IMR-90 (cell line): ENCODE data around the gene OR1D5. TPM values are rescaled to one million over a fixed set of nuclear protein-coding genes. Genes with fewer than 3 reads are reported as not detected.

Source experiments
- ATAC-seq: fragments of 200-7000 bp; cut with Tn5 transposase; 2 replicates; pipeline ENCODE4 v1.9.1; 2020; ENCODE audit warnings: low read depth, mild to moderate bottlenecking, moderate library complexity
- BruUV-seq: library from RNA; stranded (reverse); fragments of 400-500 nt; replicated peaks from 2 replicates; lab custom pipeline; 2021; lab: Mats Ljungman, UMichigan
- CTCF ChIA-PET: fragments of 300-600 bp; formaldehyde crosslinking; extraction: SDS; loops from one replicate; lab custom pipeline; 2021; ENCODE audit warnings: antibody characterized with exemption; lab: Yijun Ruan, JAX
- POLR2A ChIA-PET: fragments of 300-600 bp; sonication (Branson Sonifier 250); formaldehyde crosslinking; loops from one replicate; lab custom pipeline; 2022; ENCODE audit warnings: antibody characterized with exemption; ENCODE audit not compliant: unreplicated experiment; lab: Charles Lee
- DNase-seq: peaks from one replicate; pipeline ENCODE4 v3.0.0; 2013
- H2AFZ ChIP-seq: replicated peaks from 2 replicates; pipeline ENCODE3; 2013; ENCODE audit warnings: low read length, mild to moderate bottlenecking; ENCODE audit not compliant: poor library complexity
- H2AK5ac ChIP-seq: 2 replicates; pipeline ENCODE4 v1.6.1; 2013; ENCODE audit warnings: low read depth, low read length, inconsistent platforms
- H2AK9ac ChIP-seq: replicated peaks from 2 replicates; pipeline ENCODE3; 2013; ENCODE audit warnings: mild to moderate bottlenecking, low read depth, low read length, moderate library complexity; ENCODE audit not compliant: poor library complexity
- H2BK120ac ChIP-seq: 2 replicates; pipeline ENCODE4 v1.6.1; 2013; ENCODE audit warnings: low read depth, low read length, inconsistent platforms
- H2BK15ac ChIP-seq: 3 replicates; pipeline ENCODE4 v1.6.1; 2013; ENCODE audit warnings: low read depth, low read length, inconsistent platforms
- H2BK20ac ChIP-seq: 2 replicates; pipeline ENCODE4 v1.6.1; 2013; ENCODE audit warnings: low read depth, mild to moderate bottlenecking, inconsistent platforms, low read length, moderate library complexity
- H2BK5ac ChIP-seq: 2 replicates; pipeline ENCODE4 v1.6.1; 2013; ENCODE audit warnings: mild to moderate bottlenecking, low read depth, low read length, inconsistent platforms; ENCODE audit not compliant: poor library complexity, severe bottlenecking
- H3K14ac ChIP-seq: replicated peaks from 2 replicates; pipeline ENCODE4 v1.6.1; 2013; ENCODE audit warnings: low read depth, low read length, inconsistent platforms
- H3K18ac ChIP-seq: 2 replicates; pipeline ENCODE4 v1.6.1; 2013; ENCODE audit warnings: low read depth, low read length, control low read depth
- H3K23ac ChIP-seq: 2 replicates; pipeline ENCODE4 v1.6.1; 2013; ENCODE audit warnings: low read depth, low read length, inconsistent platforms
- H3K27ac ChIP-seq: 2 replicates; pipeline ENCODE4 v1.5.1; 2013; ENCODE audit warnings: mild to moderate bottlenecking, control low read depth, low read length; ENCODE audit not compliant: insufficient read depth
- H3K27me3 ChIP-seq: 2 replicates; pipeline ENCODE4 v1.6.1; 2013; ENCODE audit warnings: low read length; ENCODE audit not compliant: control insufficient read depth, insufficient read depth
- H3K36me3 ChIP-seq: 2 replicates; pipeline ENCODE4 v1.6.1; 2013; ENCODE audit warnings: low read length, mixed read lengths; ENCODE audit not compliant: control insufficient read depth, insufficient read depth
- H3K4ac ChIP-seq: 2 replicates; pipeline ENCODE4 v1.6.1; 2013; ENCODE audit warnings: low read depth, low read length, inconsistent platforms
- H3K4me1 ChIP-seq: 2 replicates; pipeline ENCODE4 v1.6.1; 2013; ENCODE audit warnings: low read length, mixed read lengths; ENCODE audit not compliant: control insufficient read depth, insufficient read depth
- H3K4me2 ChIP-seq: 2 replicates; pipeline ENCODE4 v1.6.1; 2013; ENCODE audit warnings: low read depth, mild to moderate bottlenecking, control low read depth, low read length, moderate library complexity
- H3K4me3 ChIP-seq: 2 replicates; pipeline ENCODE4 v1.5.1; 2013; ENCODE audit warnings: low read depth, mild to moderate bottlenecking, control low read depth, low read length, moderate library complexity; ENCODE audit not compliant: insufficient read depth
- H3K56ac ChIP-seq: 2 replicates; pipeline ENCODE4 v1.6.1; 2013; ENCODE audit warnings: low read length, inconsistent platforms; ENCODE audit not compliant: insufficient read depth; ENCODE audit errors: extremely low read depth
- H3K79me1 ChIP-seq, 2 experiments: 2 replicates each; pipeline ENCODE4 v1.6.1; 2013; ENCODE audit warnings: low read length in 2 of 2, inconsistent platforms in 1 of 2, low read depth in 1 of 2
- H3K9ac ChIP-seq: 2 replicates; pipeline ENCODE4 v1.6.1; 2013; ENCODE audit warnings: low read depth, low read length, control low read depth
- H3K9me1 ChIP-seq: 2 replicates; pipeline ENCODE4 v1.6.1; 2013; ENCODE audit warnings: low read length, inconsistent platforms; ENCODE audit not compliant: insufficient read depth
- H3K9me3 ChIP-seq: 2 replicates; pipeline ENCODE4 v1.6.1; 2013; ENCODE audit warnings: low read length; ENCODE audit not compliant: control insufficient read depth, insufficient read depth
- H4K20me1 ChIP-seq: 2 replicates; pipeline ENCODE4 v1.6.1; 2013; ENCODE audit warnings: low read length, inconsistent platforms; ENCODE audit not compliant: insufficient read depth
- H4K5ac ChIP-seq: 2 replicates; pipeline ENCODE4 v1.6.1; 2013; ENCODE audit warnings: mild to moderate bottlenecking, low read depth, low read length, control low read depth
- H4K8ac ChIP-seq, 2 experiments: 2 replicates each; pipeline ENCODE4 v1.6.1; 2013; ENCODE audit warnings: low read depth in 2 of 2, low read length in 2 of 2, control low read depth in 1 of 2, inconsistent platforms in 1 of 2
- H4K91ac ChIP-seq: 2 replicates; pipeline ENCODE4 v1.6.1; 2013; ENCODE audit warnings: low read depth, low read length, inconsistent platforms; ENCODE audit not compliant: insufficient read depth
- POLR2A ChIP-seq: IDR thresholded peaks from 2 replicates; pipeline ENCODE4 v1.6.1; 2012; ENCODE audit warnings: mild to moderate bottlenecking, low read depth, low read length
- WGBS, 2 experiments: methylation state at CpG; one replicate each; pipeline versions ENCODE4 v1.1.5 to v1.1.7; 2013; ENCODE audit warnings: missing lambda C conversion rate in 2 of 2; ENCODE audit not compliant: insufficient read length in 1 of 2; ENCODE audit errors: extremely low coverage in 2 of 2; 5-methylcytosine and 5-hydroxymethylcytosine counted together
- dilution Hi-C: fragments of 300-500 bp; cut with HindIII; formaldehyde crosslinking; loops from one replicate; pipeline ENCODE4 v1.14.3; 2018; ENCODE audit warnings: low sequenced_read_pairs; ENCODE audit not compliant: unreplicated experiment
- in situ Hi-C: fragments of 300-500 bp; cut with MboI; formaldehyde crosslinking; loops from 3 replicates; pipeline ENCODE4 v1.14.3; 2019; ENCODE audit warnings: low sequenced_read_pairs, inconsistent platforms, mixed read lengths
- intact Hi-C: fragments of 100-400 bp; cut with micrococcal nuclease; formaldehyde crosslinking; loops from 2 replicates; pipeline ENCODE4 v1.10.0; 2022
- polyA plus RNA-seq, 3 experiments: library from polyadenylated mRNA; depleted of rRNA; stranded (reverse); fragments of >200 nt; gene quantifications; 2 replicates each; pipeline ENCODE4 v1.2.3, GENCODE V29; 2012; ENCODE audit warnings: low replicate concordance in 1 of 3
- total RNA-seq: library from RNA; depleted of rRNA; stranded (reverse); fragments of >200 nt; gene quantifications from 2 replicates; pipeline ENCODE4 v1.2.3, GENCODE V29; 2012
- TF ChIP-seq, protein P1 (sequence below): conservative IDR thresholded peaks from 2 replicates; pipeline ENCODE4 v1.5.1; 2012; ENCODE audit warnings: mild to moderate bottlenecking, low read depth, low read length, improper control_type of control experiment

The OR1D5 gene
- total and polyA plus RNA-seq, 2 of the 4 experiments (the other 2 are of a cell fraction), result not detected

DNA sequence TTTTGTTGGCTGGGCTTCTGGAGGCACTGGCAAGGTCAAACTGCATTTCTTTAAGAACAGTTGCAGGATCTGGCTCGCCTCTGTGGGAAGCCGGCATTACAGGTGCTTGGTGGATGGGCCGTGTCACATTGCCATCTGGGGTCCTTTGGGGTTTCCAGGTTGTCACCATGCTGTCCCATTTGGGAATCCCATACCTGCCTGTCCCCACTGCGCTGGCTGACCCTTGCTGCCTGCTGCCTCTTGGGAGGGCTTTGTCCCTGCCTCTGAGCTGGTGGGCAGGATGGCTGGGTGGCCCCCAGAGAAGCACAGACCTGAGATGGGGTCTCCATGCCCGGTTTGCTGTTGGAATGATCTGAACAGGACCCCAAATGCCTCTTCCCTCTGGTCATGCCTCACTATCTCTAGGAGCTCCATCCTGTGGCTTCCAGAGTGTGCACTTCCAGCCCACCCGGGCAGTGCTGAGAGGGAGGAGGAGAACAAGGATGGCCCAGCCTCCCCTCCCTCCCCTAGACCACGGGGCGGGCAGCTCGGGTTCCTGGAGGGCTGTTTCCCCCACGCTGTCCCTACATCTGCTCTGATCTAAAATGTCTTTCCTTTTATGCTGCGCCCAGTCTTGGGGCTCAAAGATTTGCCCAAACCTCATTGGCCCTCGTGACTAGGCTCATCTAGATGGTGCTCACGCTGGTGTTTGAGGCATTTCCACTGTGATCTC lies 28.0 kb downstream of the OR1D5 start:
- H3K79me1 ChIP-seq, result no peaks in the 10 kb centered on the region
- H3K14ac ChIP-seq, result no peak overlapping the region
- no peak overlapping the region for H2BK20ac ChIP-seq
- no peak overlapping the region for H3K4ac ChIP-seq
- H4K8ac ChIP-seq, result no peak overlapping the region
- H2BK5ac ChIP-seq, result no peak overlapping the region
- H2AK5ac ChIP-seq, result no peak overlapping the region
- H3K23ac ChIP-seq, result no peak overlapping the region
- 57% methylated on average over 6 of the region's 13 CpGs; no CpG with 5 or more reads in 1 of the 2 experiments for WGBS, 2 experiments
- H3K9ac ChIP-seq, result no peak overlapping the region
- H3K27me3 ChIP-seq, result no peaks in the 10 kb centered on the region
- no peak overlapping the region for H4K91ac ChIP-seq
- dilution Hi-C loops, result no loop called here
- peak overlapping the region; percentile 56 for H2AK9ac ChIP-seq
- H2BK120ac ChIP-seq, result no peak overlapping the region
- no peak overlapping the region for H3K4me3 ChIP-seq
- no peak overlapping the region for H3K18ac ChIP-seq
- no peaks in the 10 kb centered on the region; the same call in 1 of the 2 replicates for H4K20me1 ChIP-seq
- no peak overlapping the region for H4K5ac ChIP-seq
- no TSS peak for BruUV-seq
- ChIA-PET CTCF (no interaction called here), POLR2A (no interaction called here)
- in situ Hi-C loops, result loop anchor here (25.0 kb wide), 1 partner anchor 777 kb away; the partner anchor contains the start of gene ITGAE
- no peaks in the 10 kb centered on the region for H3K9me3 ChIP-seq
- H3K36me3 ChIP-seq, result no peaks in the 10 kb centered on the region
- no peak overlapping the region for H3K27ac ChIP-seq
- ATAC-seq (no peak), DNase-seq (no peak)
- no peaks in the 10 kb centered on the region; the same call in 1 of the 2 replicates for H3K4me1 ChIP-seq
- H2BK15ac ChIP-seq, result no peak overlapping the region
- no peak overlapping the region for H3K4me2 ChIP-seq
- no peak for TF ChIP-seq POLR2A
- TF ChIP-seq, protein P1, sequence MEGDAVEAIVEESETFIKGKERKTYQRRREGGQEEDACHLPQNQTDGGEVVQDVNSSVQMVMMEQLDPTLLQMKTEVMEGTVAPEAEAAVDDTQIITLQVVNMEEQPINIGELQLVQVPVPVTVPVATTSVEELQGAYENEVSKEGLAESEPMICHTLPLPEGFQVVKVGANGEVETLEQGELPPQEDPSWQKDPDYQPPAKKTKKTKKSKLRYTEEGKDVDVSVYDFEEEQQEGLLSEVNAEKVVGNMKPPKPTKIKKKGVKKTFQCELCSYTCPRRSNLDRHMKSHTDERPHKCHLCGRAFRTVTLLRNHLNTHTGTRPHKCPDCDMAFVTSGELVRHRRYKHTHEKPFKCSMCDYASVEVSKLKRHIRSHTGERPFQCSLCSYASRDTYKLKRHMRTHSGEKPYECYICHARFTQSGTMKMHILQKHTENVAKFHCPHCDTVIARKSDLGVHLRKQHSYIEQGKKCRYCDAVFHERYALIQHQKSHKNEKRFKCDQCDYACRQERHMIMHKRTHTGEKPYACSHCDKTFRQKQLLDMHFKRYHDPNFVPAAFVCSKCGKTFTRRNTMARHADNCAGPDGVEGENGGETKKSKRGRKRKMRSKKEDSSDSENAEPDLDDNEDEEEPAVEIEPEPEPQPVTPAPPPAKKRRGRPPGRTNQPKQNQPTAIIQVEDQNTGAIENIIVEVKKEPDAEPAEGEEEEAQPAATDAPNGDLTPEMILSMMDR, result no peak
- H3K9me1 ChIP-seq, result peaks cover 2% of the 10 kb centered on the region; the same call in 1 of the 2 replicates
- H3K56ac ChIP-seq, result no peak overlapping the region
- H2AFZ ChIP-seq, result no peak overlapping the region
- intact Hi-C loops, result no loop called here
